ENCODE data around the gene TBL1X. TPM values are rescaled to one million over a fixed set of nuclear protein-coding genes. Genes with fewer than 3 reads are reported as not detected.
A peak's percentile ranks its signal among the peaks of the same experiment; 100 is the strongest.

TBL1X gene
- total RNA-seq, 3 donors from 2014 or later: 18.6 to 24.6 (median 20.0) TPM

DNA sequence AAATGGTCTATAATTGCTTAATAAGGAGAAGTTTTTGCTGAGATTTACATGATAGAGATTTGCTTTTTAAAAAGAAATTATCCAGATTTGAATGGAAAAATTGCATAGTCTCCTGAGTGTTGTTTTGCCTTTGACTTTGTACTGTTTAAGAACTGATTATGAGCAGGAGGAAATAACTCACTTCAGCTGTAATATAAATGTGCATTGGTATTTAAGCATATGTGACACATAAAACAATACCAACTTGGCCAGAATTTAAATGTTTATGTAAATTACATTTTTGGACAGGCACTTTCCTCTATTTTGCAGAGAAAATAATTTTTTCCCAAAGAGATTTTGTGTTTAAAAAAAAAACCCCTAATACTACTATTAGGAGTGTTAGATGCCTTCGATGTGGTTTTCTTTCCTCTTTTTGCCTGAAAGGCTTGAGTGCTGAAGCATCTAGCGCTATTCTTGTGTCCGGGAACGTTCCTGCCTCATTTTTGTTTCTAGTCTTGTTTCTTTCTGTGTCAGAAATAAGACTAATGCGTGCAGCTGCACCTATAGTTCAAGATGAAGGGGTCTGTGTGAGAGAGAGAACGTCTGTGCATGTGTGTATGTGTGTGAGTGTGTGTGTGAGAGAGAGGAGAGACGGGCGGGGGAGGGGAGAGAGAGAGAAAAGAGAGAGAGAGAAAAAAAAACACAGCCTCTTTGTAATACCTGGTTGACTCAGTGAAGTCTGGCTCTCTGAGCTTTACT lies 60.8 kb downstream of the TBL1X start:
- no peak for DNase-seq (ENCODE audit: low spot score in 2 of 2)
- no peaks in the 10 kb centered on the region for H3K4me1 ChIP-seq
- H3K9me3 ChIP-seq: no peaks in the 10 kb centered on the region
- no peaks in the 10 kb centered on the region for H3K36me3 ChIP-seq
- TF ChIP-seq POLR2A (IDR thresholded peaks at IDR 0.05): no peak
- no peak overlapping the region for H3K27ac ChIP-seq
- intact Hi-C loops (cut with DNase I; ENCODE audit: low total_unique reads): no loop called here
- H3K27me3 ChIP-seq: peaks cover 0 to 26% of the 10 kb centered on the region in 2 donors
- no peak overlapping the region for H3K4me3 ChIP-seq

DNA sequence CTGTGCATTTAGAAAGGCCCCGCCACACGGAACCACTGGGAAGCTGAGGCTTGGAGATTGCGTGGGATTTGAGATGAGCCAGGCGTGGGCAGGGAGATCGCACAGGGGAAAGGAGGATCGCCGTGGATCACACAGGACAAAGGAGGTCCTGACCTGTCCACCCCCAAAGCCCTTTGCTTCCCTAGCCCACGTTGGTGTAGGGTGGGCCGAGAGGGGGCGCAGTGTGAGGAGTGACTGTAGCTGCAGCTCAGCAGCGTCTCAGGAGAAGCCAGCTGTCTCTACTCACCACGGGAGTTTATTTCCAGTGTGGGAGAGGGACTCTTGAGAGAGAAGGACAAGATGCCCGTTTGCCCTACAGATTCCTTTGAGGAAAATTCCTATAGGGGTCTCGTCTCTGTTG lies 62.1 kb downstream of the TBL1X start:
- no peaks in the 10 kb centered on the region for H3K9me3 ChIP-seq
- H3K4me3 ChIP-seq: no peak overlapping the region
- no peak for DNase-seq (ENCODE audit: low spot score in 2 of 2)
- intact Hi-C loops (cut with DNase I; ENCODE audit: low total_unique reads): no loop called here
- no peak for TF ChIP-seq POLR2AphosphoS5 (IDR thresholded peaks at IDR 0.05)
- no peak for TF ChIP-seq POLR2A (IDR thresholded peaks at IDR 0.05)
- TF ChIP-seq, protein P1, sequence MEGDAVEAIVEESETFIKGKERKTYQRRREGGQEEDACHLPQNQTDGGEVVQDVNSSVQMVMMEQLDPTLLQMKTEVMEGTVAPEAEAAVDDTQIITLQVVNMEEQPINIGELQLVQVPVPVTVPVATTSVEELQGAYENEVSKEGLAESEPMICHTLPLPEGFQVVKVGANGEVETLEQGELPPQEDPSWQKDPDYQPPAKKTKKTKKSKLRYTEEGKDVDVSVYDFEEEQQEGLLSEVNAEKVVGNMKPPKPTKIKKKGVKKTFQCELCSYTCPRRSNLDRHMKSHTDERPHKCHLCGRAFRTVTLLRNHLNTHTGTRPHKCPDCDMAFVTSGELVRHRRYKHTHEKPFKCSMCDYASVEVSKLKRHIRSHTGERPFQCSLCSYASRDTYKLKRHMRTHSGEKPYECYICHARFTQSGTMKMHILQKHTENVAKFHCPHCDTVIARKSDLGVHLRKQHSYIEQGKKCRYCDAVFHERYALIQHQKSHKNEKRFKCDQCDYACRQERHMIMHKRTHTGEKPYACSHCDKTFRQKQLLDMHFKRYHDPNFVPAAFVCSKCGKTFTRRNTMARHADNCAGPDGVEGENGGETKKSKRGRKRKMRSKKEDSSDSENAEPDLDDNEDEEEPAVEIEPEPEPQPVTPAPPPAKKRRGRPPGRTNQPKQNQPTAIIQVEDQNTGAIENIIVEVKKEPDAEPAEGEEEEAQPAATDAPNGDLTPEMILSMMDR (IDR thresholded peaks at IDR 0.05): no peak
- H3K27me3 ChIP-seq: peaks cover 0 to 26% of the 10 kb centered on the region in 2 donors
- no peaks in the 10 kb centered on the region for H3K4me1 ChIP-seq
- H3K27ac ChIP-seq: no peak overlapping the region
- no peaks in the 10 kb centered on the region for H3K36me3 ChIP-seq

DNA sequence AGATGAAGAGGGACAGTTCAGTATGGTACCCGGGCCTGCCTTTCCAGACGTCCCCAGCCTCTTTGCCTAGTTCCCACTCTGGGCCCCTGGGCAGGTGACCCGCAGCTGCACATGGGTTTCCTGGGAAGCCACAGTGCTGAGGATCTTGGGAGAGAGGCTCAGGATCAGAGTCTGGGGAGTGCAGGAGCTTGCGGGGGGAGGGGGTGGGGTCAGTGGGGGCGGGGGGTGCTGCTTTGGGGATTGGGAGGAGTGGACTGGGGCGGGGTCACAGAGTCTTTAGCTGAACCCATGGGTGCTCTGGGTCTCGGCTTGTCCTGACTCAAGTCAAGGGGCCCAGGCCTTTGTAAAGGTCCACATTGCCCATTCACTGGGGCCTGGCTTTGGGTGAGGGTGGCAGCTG lies 63.6 kb downstream of the TBL1X start:
- no peaks in the 10 kb centered on the region for H3K4me1 ChIP-seq
- H3K9me3 ChIP-seq: no peaks in the 10 kb centered on the region
- peaks cover 0 to 26% of the 10 kb centered on the region in 2 donors for H3K27me3 ChIP-seq
- TF ChIP-seq POLR2AphosphoS5 (IDR thresholded peaks at IDR 0.05) (no peak), POLR2A (IDR thresholded peaks at IDR 0.05) (no peak)
- TF ChIP-seq, protein P1 (IDR thresholded peaks at IDR 0.05): no peak
- no peaks in the 10 kb centered on the region for H3K36me3 ChIP-seq
- no peak overlapping the region for H3K4me3 ChIP-seq
- DNase-seq (ENCODE audit: low spot score in 2 of 2): no peak
- H3K27ac ChIP-seq: no peak overlapping the region
- intact Hi-C loops (cut with DNase I; ENCODE audit: low total_unique reads): loop anchor here (1.0 kb wide), 1 partner anchor 13 kb away; no protein-coding TSS in a partner anchor

DNA sequence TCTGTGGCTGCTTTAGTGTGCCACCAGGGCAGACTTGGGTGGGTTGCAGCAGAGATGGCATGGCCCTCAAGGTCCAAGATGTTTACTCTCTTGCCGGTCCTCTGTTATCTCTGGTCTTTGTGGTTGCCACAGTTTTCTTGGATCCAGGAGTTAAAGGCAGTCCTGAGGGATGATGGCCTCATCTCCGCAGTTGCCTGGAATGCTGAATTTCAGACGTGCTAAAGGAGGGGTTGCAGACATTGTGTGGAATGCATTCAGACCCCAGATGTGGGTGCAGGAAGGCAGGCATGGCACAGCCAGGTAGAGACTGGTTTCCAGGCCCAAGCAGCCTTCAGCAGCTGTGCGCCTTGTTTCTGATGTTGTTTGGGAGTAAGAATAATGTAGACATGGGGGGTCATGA lies 64.4 kb downstream of the TBL1X start:
- Histone ChIP-seq H3K27ac (no peak overlapping the region), H3K9me3 (no peaks in the 10 kb centered on the region), H3K4me3 (no peak overlapping the region), H3K27me3 (peaks cover 0 to 26% of the 10 kb centered on the region in 2 donors), H3K4me1 (no peaks in the 10 kb centered on the region), H3K36me3 (no peaks in the 10 kb centered on the region)
- no peak for TF ChIP-seq POLR2A (IDR thresholded peaks at IDR 0.05)
- no peak for DNase-seq (ENCODE audit: low spot score in 2 of 2)
- intact Hi-C loops (cut with DNase I; ENCODE audit: low total_unique reads): no loop called here

DNA sequence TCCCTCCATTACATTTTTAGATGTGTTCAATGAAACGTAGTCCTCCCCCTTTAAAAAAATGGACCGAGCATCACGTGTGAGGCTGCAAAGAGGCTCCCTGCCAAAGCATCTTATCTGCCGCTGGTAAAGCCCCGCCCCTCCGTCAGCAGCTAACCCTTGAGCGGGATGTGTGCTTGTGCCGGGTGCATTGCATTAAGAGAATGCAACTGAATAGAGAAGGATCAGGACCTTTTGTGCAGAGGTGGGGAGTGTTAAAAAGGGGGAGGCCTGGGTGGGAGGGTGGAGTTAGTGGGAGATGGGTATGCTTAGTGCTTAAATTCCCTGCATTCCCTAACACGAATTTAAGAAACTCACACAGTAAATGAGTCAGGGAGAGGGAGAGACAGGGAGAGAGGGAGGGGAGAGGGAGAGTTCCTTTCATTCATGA lies 66.0 kb downstream of the TBL1X start:
- H3K36me3 ChIP-seq: no peaks in the 10 kb centered on the region
- intact Hi-C loops (cut with DNase I; ENCODE audit: low total_unique reads): no loop called here
- H3K27ac ChIP-seq: no peak overlapping the region
- TF ChIP-seq, protein P1 (IDR thresholded peaks at IDR 0.05): no peak
- no peak for TF ChIP-seq POLR2A (IDR thresholded peaks at IDR 0.05)
- no peak for TF ChIP-seq POLR2AphosphoS5 (IDR thresholded peaks at IDR 0.05)
- DNase-seq (ENCODE audit: low spot score in 2 of 2): no peak
- no peaks in the 10 kb centered on the region for H3K9me3 ChIP-seq
- H3K27me3 ChIP-seq: peaks cover 0 to 26% of the 10 kb centered on the region in 2 donors
- H3K4me1 ChIP-seq: no peaks in the 10 kb centered on the region
- H3K4me3 ChIP-seq: peak overlapping the region in 1 of 3 donors; percentile 19

DNA sequence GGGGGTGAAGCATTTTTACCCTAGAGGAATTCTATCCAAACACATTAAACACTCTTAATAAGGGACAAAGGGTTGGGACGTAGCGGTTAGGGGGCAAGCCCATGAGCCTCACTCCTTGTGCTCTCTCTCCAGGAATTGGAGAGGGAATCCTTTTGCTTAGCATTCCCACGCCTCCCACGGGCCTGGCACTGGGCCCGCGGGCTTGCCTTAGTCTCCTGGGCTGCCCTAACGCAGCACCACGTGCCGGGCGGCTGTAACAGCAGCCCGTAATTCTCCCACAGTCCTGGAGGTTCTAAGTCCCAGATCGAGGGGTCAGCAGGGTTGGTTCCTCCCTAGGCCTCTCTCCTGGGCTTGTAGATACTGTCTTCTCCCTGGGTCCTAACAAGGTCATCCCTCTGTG lies 67.5 kb downstream of the TBL1X start:
- no peak overlapping the region for H3K4me3 ChIP-seq
- no peaks in the 10 kb centered on the region for H3K36me3 ChIP-seq
- no peaks in the 10 kb centered on the region for H3K4me1 ChIP-seq
- peaks cover 0 to 18% of the 10 kb centered on the region in 2 donors for H3K27me3 ChIP-seq
- no peak for DNase-seq (ENCODE audit: low spot score in 2 of 2)
- no peak overlapping the region for H3K27ac ChIP-seq
- intact Hi-C loops (cut with DNase I; ENCODE audit: low total_unique reads): no loop called here
- no peak for TF ChIP-seq POLR2AphosphoS5 (IDR thresholded peaks at IDR 0.05)
- TF ChIP-seq, protein P1 (IDR thresholded peaks at IDR 0.05): no peak
- TF ChIP-seq POLR2A (IDR thresholded peaks at IDR 0.05): no peak
- H3K9me3 ChIP-seq: no peaks in the 10 kb centered on the region

All from breast epithelium (tissue), 4 donors.